RPMI7951 (cell line): ENCODE data around the gene KRTAP1-3. TPM values are rescaled to one million over a fixed set of nuclear protein-coding genes. Genes with fewer than 3 reads are reported as not detected.
"Not testable (repeated sequence)": the region's sequence is repeated elsewhere in the genome, so short reads cannot be mapped to it uniquely, and the experiment has no call there.

Source experiments
- DNase-seq: peaks from one replicate; pipeline ENCODE4 v3.0.0-alpha.2; 2012; ENCODE audit warnings: low read depth
- total RNA-seq: library from RNA; depleted of rRNA; stranded (reverse); fragments of >200 nt; shearing (Covaris generic); gene quantifications from 2 replicates; pipeline ENCODE4 v1.2.3, GENCODE V29; 2014; rRNA removed

Gene KRTAP1-3
- not detected in 2 replicates for total RNA-seq

- DNase-seq: not testable (repeated sequence)
Observed at GRCh38 chr17:41034346-41034935, at the start of gene KRTAP1-3. Gene KRTAP1-3, minus strand, starts transcription at chr17:41034874. Its CDS starts 53 bp downstream, at chr17:41034821.

GRCh38 chr17:41084100-41084856, 49.6 kb upstream of the KRTAP1-3 start, which contains the start of gene KRTAP4-7:
Gene KRTAP4-7, plus strand, starts transcription at chr17:41084150. Its CDS starts 57 bp downstream, at chr17:41084207.
- not testable (repeated sequence) for DNase-seq

- DNase-seq: peak; percentile 61
Observed at GRCh38 chr17:41083427-41083826, 48.8 kb upstream of the KRTAP1-3 start.

GRCh38 chr17:41082626-41083025, 48.0 kb upstream of the KRTAP1-3 start:
- peak; percentile 70 for DNase-seq

- no peak for DNase-seq
Observed at GRCh38 chr17:41076788-41077187, 42.1 kb upstream of the KRTAP1-3 start.

GRCh38 chr17:41073676-41074075, 39.0 kb upstream of the KRTAP1-3 start:
- no peak for DNase-seq

- DNase-seq: no peak
Observed at GRCh38 chr17:41071606-41072360, 37.1 kb upstream of the KRTAP1-3 start.

- no peak for DNase-seq
Observed at GRCh38 chr17:41069031-41069430, 34.4 kb upstream of the KRTAP1-3 start.

- peak; percentile 86 for DNase-seq
Observed at GRCh38 chr17:41067281-41067680, 32.6 kb upstream of the KRTAP1-3 start.

- peak; percentile 96 for DNase-seq
Observed at GRCh38 chr17:41065829-41066624, 31.4 kb upstream of the KRTAP1-3 start, which contains the start of gene KRTAP2-4. Gene KRTAP2-4, minus strand, starts transcription at chr17:41065879. Its CDS starts 34 bp downstream, at chr17:41065845.

GRCh38 chr17:41065016-41065689, 30.5 kb upstream of the KRTAP1-3 start:
- not testable (repeated sequence) for DNase-seq

- no peak for DNase-seq
Observed at GRCh38 chr17:41064301-41064700, 29.6 kb upstream of the KRTAP1-3 start.

GRCh38 chr17:41063449-41063848, 28.8 kb upstream of the KRTAP1-3 start:
- no peak for DNase-seq

GRCh38 chr17:41061964-41062363, 27.3 kb upstream of the KRTAP1-3 start:
- DNase-seq: peak; percentile 88

GRCh38 chr17:41060052-41060604, 25.5 kb upstream of the KRTAP1-3 start, which contains the start of gene KRTAP2-3:
Gene KRTAP2-3, minus strand, starts transcription at chr17:41060114. Its CDS starts 64 bp downstream, at chr17:41060050.
- peak; percentile 93 for DNase-seq

- peak; percentile 81 for DNase-seq
Observed at GRCh38 chr17:41059276-41060051, 24.8 kb upstream of the KRTAP1-3 start.

- DNase-seq: no peak
Observed at GRCh38 chr17:41058741-41059140, 24.1 kb upstream of the KRTAP1-3 start.

- DNase-seq: no peak
Observed at GRCh38 chr17:41057547-41057946, 22.9 kb upstream of the KRTAP1-3 start.

- DNase-seq: not testable (repeated sequence)
Observed at GRCh38 chr17:41055130-41055529, 20.5 kb upstream of the KRTAP1-3 start, which contains the start of gene KRTAP2-2. Gene KRTAP2-2, minus strand, starts transcription at chr17:41055230. Its CDS starts 19 bp downstream, at chr17:41055211.
